Skeletal muscle satellite cell (primary cell): ENCODE results near the gene BMS1.
"Not testable (repeated sequence)": the region's sequence is repeated elsewhere in the genome, so short reads cannot be mapped to it uniquely, and the experiment has no call there.

ENCODE experiments used
- H3K27me3 ChIP-seq: 2 replicates; pipeline ENCODE4 v1.7.0; 2013; ENCODE audit warnings: low read length; ENCODE audit not compliant: control insufficient read depth, insufficient read depth
- H3K36me3 ChIP-seq: 2 replicates; pipeline ENCODE4 v1.7.0; 2013; ENCODE audit warnings: mild to moderate bottlenecking, control low read depth, low read length; ENCODE audit not compliant: insufficient read depth
- H3K4me1 ChIP-seq: 2 replicates; pipeline ENCODE4 v1.7.0; 2013; ENCODE audit warnings: low read length; ENCODE audit not compliant: control insufficient read depth, insufficient read depth
- H3K4me2 ChIP-seq: 2 replicates; pipeline ENCODE4 v1.7.0; 2013; ENCODE audit warnings: mild to moderate bottlenecking, low read length
- H3K4me3 ChIP-seq: 2 replicates; pipeline ENCODE4 v1.7.0; 2013; ENCODE audit warnings: low read length
- H3K9ac ChIP-seq: 2 replicates; pipeline ENCODE4 v1.7.0; 2013; ENCODE audit warnings: mild to moderate bottlenecking, low read depth, low read length, moderate library complexity
- H3K9me3 ChIP-seq: replicated peaks from 2 replicates; pipeline ENCODE4 v1.7.0; 2013; ENCODE audit warnings: mild to moderate bottlenecking, control low read depth, low read length

Gene BMS1

GRCh38 chr10:42802876-42803275 is 20.3 kb downstream of the BMS1 start:
- Histone ChIP-seq H3K4me1 (no peaks in the 10 kb centered on the region), H3K4me2 (no peak overlapping the region), H3K4me3 (no peak overlapping the region), H3K36me3 (peaks cover 70% of the 10 kb centered on the region), H3K27me3 (no peaks in the 10 kb centered on the region), H3K9me3 (no peaks in the 10 kb centered on the region), H3K9ac (no peak overlapping the region)

- H3K4me3 ChIP-seq, result no peak overlapping the region
- H3K4me1 ChIP-seq, result no peaks in the 10 kb centered on the region
- no peaks in the 10 kb centered on the region for H3K9me3 ChIP-seq
- peaks cover 50% of the 10 kb centered on the region for H3K36me3 ChIP-seq
- H3K9ac ChIP-seq, result no peak overlapping the region
- H3K27me3 ChIP-seq, result no peaks in the 10 kb centered on the region
- no peak overlapping the region for H3K4me2 ChIP-seq
Observed at GRCh38 chr10:42809676-42810075, 27.1 kb downstream of the BMS1 start.

GRCh38 chr10:42812028-42812427 is 29.4 kb downstream of the BMS1 start:
- no peak overlapping the region for H3K4me3 ChIP-seq
- peaks cover 43% of the 10 kb centered on the region for H3K36me3 ChIP-seq
- no peaks in the 10 kb centered on the region for H3K9me3 ChIP-seq
- no peaks in the 10 kb centered on the region for H3K4me1 ChIP-seq
- no peaks in the 10 kb centered on the region for H3K27me3 ChIP-seq
- no peak overlapping the region for H3K9ac ChIP-seq
- H3K4me2 ChIP-seq, result no peak overlapping the region

- not testable (repeated sequence) for H3K9me3 ChIP-seq, H3K4me1 ChIP-seq, H3K4me3 ChIP-seq, H3K4me2 ChIP-seq, H3K27me3 ChIP-seq, H3K9ac ChIP-seq
- H3K36me3 ChIP-seq, result peaks cover 34% of the 10 kb centered on the region
Observed at GRCh38 chr10:42813989-42814687, 31.5 kb downstream of the BMS1 start.

GRCh38 chr10:42816334-42816733 is 33.7 kb downstream of the BMS1 start:
- H3K4me2 ChIP-seq, H3K9me3 ChIP-seq, H3K9ac ChIP-seq, H3K4me3 ChIP-seq, H3K4me1 ChIP-seq, H3K27me3 ChIP-seq: not testable (repeated sequence)
- peaks cover 29% of the 10 kb centered on the region for H3K36me3 ChIP-seq

DNA sequence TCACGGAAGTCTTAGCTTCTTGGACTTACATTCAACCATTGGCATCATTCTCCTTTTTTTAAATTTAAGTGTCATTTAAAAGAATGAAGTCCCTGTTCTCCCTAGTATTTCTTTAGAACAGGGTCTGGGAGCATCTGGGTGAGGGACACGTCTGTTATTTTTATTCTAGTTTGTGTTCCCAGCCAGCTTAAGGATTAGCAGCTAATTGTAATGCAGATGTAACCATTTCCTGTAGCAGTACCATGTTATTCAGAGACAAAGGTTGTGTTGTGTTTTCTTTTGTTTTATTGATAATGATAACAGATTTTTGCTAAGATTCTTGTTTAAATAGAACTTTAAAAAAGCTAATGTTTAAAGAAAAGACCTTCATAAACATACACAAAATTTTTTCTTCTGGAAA is 34.3 kb downstream of the BMS1 start:
- Histone ChIP-seq H3K4me1 (no peaks in the 10 kb centered on the region), H3K9ac (no peak overlapping the region), H3K36me3 (peaks cover 27% of the 10 kb centered on the region), H3K9me3 (no peaks in the 10 kb centered on the region), H3K4me3 (no peak overlapping the region), H3K4me2 (no peak overlapping the region), H3K27me3 (no peaks in the 10 kb centered on the region)

DNA sequence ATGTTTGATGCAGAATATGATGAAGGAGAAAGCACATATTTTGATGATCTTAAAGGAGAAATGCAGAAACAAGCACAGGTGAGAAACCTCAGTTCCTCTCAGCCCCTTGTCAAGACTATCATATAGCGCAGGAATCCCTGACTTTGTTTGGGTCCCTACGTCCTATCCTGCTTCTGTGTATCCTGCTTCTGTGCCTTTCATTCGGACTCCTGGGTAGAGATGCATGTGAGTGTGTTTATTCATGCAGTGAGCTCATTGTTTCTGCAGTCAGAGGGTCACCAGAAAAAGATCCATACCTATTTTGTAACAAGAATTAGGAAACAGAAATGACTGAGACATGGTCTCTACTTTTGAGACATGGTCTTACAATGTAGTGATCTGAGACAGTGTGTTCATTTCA is 34.8 kb downstream of the BMS1 start:
- H3K9ac ChIP-seq, H3K9me3 ChIP-seq, H3K4me2 ChIP-seq, H3K4me1 ChIP-seq, H3K27me3 ChIP-seq, H3K4me3 ChIP-seq: not testable (repeated sequence)
- H3K36me3 ChIP-seq, result peaks cover 22% of the 10 kb centered on the region

- not testable (repeated sequence) for H3K4me3 ChIP-seq, H3K27me3 ChIP-seq, H3K4me2 ChIP-seq, H3K9me3 ChIP-seq, H3K4me1 ChIP-seq, H3K9ac ChIP-seq
- peaks cover 33% of the 10 kb centered on the region for H3K36me3 ChIP-seq
Observed at GRCh38 chr10:42826759-42827158, 44.2 kb downstream of the BMS1 start.

DNA sequence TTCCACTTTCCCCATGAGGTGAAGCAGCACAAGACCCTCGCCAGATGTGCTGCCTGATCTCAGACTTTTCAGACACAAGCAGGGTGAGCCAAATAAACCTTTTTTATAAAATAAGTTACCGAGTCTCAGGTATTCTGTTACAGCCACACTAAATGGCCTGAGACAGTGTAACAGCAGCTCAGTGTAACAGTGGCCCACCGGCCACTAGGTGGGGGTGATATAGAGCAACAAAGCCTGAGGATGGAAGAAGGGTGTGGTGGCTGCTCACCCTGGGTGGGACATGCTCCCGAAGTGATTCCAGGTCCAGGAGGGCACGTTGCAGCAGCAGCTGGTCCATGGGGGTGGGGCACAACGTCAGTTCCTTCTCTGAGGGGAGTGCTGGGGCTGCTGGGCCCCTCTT is 44.6 kb downstream of the BMS1 start:
- Histone ChIP-seq H3K36me3 (peaks cover 37% of the 10 kb centered on the region), H3K9me3 (no peaks in the 10 kb centered on the region), H3K9ac (no peak overlapping the region), H3K4me3 (no peak overlapping the region), H3K4me2 (no peak overlapping the region), H3K27me3 (no peaks in the 10 kb centered on the region), H3K4me1 (no peaks in the 10 kb centered on the region)

DNA sequence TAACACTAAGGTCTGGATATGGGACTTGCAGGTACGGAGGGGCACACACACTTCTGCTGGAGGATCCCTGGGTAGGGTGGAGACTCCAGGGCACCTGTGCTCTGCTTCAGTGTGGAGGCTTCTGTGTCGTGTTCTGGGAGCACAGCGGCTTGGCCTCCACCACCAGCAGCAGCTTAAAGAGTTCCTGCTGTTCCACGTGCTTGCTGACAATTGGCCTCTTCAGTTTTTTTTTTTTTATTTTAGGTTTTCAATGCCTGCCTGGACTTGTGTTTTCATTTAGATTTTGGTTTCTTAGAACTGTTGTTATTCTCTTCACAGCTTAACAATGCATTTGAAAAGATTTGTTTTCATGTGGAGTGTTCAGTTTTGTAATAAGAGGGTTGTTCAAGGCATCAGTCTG is 45.8 kb downstream of the BMS1 start:
- H3K4me2 ChIP-seq, H3K27me3 ChIP-seq, H3K4me1 ChIP-seq, H3K9ac ChIP-seq, H3K4me3 ChIP-seq, H3K9me3 ChIP-seq: not testable (repeated sequence)
- peaks cover 41% of the 10 kb centered on the region for H3K36me3 ChIP-seq

DNA sequence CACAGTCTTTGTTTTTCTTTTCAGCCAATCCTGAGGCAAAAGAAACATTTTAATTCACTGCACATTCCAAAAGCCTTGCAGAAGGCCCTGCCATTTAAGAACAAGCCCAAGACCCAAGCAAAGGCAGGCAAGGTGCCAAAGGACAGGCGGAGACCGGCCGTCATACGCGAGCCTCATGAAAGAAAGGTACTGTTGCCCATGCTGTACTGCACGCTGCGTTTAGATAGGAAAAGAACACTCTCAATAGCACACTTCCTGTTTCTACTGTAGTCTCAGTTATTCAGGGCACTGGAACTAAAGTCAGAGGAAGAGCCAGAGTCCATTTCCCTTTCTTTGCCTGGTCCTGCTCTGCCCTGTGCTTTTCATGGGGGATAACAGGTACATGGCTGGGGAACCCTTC is 47.6 kb downstream of the BMS1 start:
- Histone ChIP-seq H3K9ac (no peak overlapping the region), H3K4me1 (no peaks in the 10 kb centered on the region), H3K27me3 (no peaks in the 10 kb centered on the region), H3K9me3 (no peaks in the 10 kb centered on the region), H3K4me2 (no peak overlapping the region), H3K36me3 (peaks cover 28% of the 10 kb centered on the region), H3K4me3 (no peak overlapping the region)

- no peak overlapping the region for H3K4me2 ChIP-seq
- peaks cover 14% of the 10 kb centered on the region for H3K36me3 ChIP-seq
Observed at GRCh38 chr10:42836096-42836495, 53.5 kb downstream of the BMS1 start.

More at GRCh38 chr10:42836096-42836495, 53.5 kb downstream of the BMS1 start:
- Histone ChIP-seq H3K9me3 (no peaks in the 10 kb centered on the region), H3K27me3 (peaks cover 3% of the 10 kb centered on the region), H3K9ac (no peak overlapping the region), H3K4me1 (no peaks in the 10 kb centered on the region), H3K4me3 (no peak overlapping the region)
